ENCODE measurements around the gene EHMT1.

Gene EHMT1

DNA sequence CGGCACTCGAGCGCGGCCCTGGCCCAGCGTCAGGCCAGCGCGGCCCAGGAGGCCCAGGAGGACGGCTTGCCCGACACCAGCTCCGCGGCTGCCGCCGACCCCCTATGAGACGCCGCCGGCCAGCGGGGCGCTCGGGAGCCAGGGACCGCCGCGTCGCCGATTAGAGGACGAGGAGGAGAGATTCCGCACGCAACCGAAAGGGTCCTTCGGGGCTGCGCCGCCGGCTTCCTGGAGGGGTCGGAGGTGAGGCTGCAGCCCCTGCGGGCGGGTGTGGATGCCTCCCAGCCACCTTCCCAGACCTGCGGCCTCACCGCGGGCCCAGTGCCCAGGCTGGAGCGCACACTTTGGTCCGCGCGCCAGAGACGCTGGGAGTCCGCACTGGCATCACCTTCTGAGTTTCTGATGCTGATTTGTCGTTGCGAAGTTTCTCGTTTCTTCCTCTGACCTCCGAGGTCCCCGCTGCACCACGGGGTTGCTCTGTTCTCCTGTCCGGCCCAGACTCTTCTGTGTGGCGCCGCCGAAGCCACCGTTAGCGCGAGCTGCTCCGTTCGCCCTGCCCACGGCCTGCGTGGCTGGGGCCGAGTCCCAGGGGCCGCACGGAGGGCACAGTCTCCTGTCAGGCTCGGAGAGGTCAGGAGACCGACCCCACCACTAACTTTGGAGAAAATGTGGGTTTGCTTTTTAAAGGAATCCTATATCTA is 216.2 kb downstream of the EHMT1 start:
- TF ChIP-seq FOXP2 (optimal IDR thresholded peaks at IDR 0.05; ENCODE audit: control extremely low read depth, extremely low read length, insufficient read depth) = no peak
- no peak for TF ChIP-seq EZH2 (IDR thresholded peaks at IDR 0.05)
- DNase-seq (ENCODE audit: low read depth, low spot score) = no peak
- Histone ChIP-seq H3K27ac (no peak overlapping the region), H3K36me3 (ENCODE audit: insufficient read depth, low read length) (peaks cover 4% of the 10 kb centered on the region; the same call in 1 of the 2 replicates), H3K9me3 (ENCODE audit: low read depth, low read length) (no peaks in the 10 kb centered on the region), H3K4me3 (no peak overlapping the region), H3K9ac (ENCODE audit: insufficient read length) (no peak overlapping the region)

DNA sequence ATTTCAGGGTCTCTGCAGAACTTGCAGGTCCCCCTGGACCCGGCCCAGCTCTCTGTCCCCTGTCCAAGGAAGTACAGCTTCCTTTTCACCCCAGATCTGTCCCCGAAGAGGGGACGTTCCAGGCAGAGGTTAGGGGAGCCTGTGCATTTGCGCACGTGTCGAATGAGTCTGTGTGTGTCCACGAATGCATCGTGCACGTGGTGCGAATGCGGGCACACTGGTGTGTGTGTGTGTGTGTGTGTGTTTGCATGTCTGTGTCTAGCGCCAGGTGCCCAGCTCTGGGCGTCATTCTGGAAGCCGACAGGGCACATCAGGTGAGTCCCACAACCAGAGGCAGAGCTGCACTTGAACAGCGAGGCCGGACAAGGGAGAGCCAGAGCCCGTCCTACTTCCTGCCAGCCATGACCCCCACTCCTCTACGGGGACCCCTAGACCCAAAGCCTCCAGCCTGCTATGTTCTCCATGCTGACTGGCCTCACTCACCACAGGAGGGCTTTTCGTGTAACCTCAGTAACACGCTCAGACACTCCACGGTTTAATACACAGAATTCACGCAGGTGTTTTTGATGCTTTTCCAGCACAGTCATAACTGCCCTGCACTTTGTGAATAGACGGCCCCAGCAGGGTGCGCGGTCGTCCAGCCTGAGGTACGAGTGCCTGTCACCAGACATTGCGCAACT is 217.5 kb downstream of the EHMT1 start:
- Histone ChIP-seq H3K9me3 (ENCODE audit: low read depth, low read length) (no peaks in the 10 kb centered on the region), H3K9ac (ENCODE audit: insufficient read length) (no peak overlapping the region), H3K27ac (no peak overlapping the region), H3K4me3 (no peak overlapping the region), H3K36me3 (ENCODE audit: insufficient read depth, low read length) (peaks cover 4% of the 10 kb centered on the region; the same call in 1 of the 2 replicates)
- DNase-seq (ENCODE audit: low read depth, low spot score) = no peak
- TF ChIP-seq FOXP2 (optimal IDR thresholded peaks at IDR 0.05; ENCODE audit: control extremely low read depth, extremely low read length, insufficient read depth) (no peak), POLR2AphosphoS5 (IDR thresholded peaks at IDR 0.05; ENCODE audit: borderline replicate concordance, low read depth, low read length) (no peak), EZH2 (IDR thresholded peaks at IDR 0.05) (no peak)

DNA sequence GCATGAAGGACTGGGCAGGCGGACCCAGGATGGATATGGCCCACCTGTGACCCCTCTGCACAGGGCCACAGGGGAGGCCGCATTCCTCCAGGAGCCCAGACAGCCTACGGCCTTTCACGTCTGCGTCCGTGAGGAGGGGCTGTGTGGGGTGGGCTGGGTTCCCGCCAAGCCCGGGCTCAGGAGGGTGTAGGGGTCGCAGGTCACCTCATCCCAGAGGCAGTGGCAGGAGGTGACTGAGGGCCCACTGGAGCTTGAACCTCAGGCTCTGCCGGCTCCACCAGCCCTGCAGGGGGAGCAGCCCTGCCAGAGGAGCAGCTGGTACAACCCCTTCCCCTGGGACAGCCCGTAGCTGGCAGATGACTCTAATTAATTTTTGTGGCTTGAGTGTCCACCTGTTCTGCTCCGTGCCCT is 218.0 kb downstream of the EHMT1 start:
- peaks cover 4% of the 10 kb centered on the region; the same call in 1 of the 2 replicates for H3K36me3 ChIP-seq (ENCODE audit: insufficient read depth, low read length)
- H3K9me3 ChIP-seq (ENCODE audit: low read depth, low read length) = no peaks in the 10 kb centered on the region
- TF ChIP-seq FOXP2 (optimal IDR thresholded peaks at IDR 0.05; ENCODE audit: control extremely low read depth, extremely low read length, insufficient read depth) (no peak), EZH2 (IDR thresholded peaks at IDR 0.05) (no peak), POLR2AphosphoS5 (IDR thresholded peaks at IDR 0.05; ENCODE audit: borderline replicate concordance, low read depth, low read length) (no peak)
- DNase-seq (ENCODE audit: low read depth, low spot score) = no peak
- H3K9ac ChIP-seq (ENCODE audit: insufficient read length) = no peak overlapping the region
- no peak overlapping the region for H3K4me3 ChIP-seq
- no peak overlapping the region for H3K27ac ChIP-seq

DNA sequence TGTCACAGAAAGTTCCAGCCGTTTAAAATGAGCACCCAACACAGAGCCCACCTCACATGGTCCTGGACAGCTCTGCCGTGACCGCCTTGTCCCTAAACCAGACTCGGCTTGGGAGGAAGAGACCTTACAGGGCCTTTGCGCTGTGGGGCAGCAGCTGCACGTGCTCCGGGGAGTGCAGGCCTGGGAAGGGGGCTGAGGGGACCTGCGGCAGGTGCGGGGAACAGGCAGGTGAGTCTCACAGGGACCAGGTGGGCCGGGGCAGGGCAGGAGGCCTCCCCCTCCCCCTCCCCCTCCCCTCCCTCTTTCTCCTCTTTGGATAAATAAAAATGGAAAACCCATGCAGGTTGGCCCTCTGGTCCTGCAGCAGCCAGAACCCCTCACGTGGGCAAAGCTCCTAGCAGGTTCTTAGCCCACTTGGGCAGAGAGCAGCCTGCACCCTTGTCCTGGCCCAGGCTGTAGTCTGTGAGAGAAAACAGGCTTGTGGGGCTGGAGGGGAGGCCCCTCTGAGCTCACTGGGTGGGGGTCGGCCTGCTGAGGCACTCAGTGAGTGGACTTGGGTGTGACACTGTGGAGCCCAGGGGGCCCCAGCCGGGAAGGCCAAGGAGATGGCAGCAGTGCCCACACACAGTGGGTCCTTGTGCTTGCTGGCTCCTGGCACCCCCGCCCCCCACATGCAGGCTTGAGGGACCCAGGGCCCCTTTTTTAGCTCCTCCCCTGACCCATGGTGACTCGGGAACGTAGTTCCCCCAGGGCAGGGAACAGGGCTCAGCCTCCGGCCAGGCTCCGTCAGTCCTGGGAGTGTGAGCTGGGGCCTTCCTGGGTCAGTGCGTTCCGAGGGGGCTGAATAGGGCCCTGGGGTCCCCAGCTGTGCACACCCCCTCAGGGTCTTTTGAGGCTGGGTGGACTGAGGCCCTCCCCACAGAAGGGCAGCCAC is 218.8 kb downstream of the EHMT1 start:
- H3K4me3 ChIP-seq = no peak overlapping the region
- H3K36me3 ChIP-seq (ENCODE audit: insufficient read depth, low read length) = peaks cover 4% of the 10 kb centered on the region; the same call in 1 of the 2 replicates
- no peaks in the 10 kb centered on the region for H3K9me3 ChIP-seq (ENCODE audit: low read depth, low read length)
- H3K9ac ChIP-seq (ENCODE audit: insufficient read length) = no peak overlapping the region
- no peak overlapping the region for H3K27ac ChIP-seq
- no peak for DNase-seq (ENCODE audit: low read depth, low spot score)
- no peak for TF ChIP-seq EZH2 (IDR thresholded peaks at IDR 0.05)
- TF ChIP-seq POLR2AphosphoS5 (IDR thresholded peaks at IDR 0.05; ENCODE audit: borderline replicate concordance, low read depth, low read length) = no peak
- TF ChIP-seq FOXP2 (optimal IDR thresholded peaks at IDR 0.05; ENCODE audit: control extremely low read depth, extremely low read length, insufficient read depth) = no peak

DNA sequence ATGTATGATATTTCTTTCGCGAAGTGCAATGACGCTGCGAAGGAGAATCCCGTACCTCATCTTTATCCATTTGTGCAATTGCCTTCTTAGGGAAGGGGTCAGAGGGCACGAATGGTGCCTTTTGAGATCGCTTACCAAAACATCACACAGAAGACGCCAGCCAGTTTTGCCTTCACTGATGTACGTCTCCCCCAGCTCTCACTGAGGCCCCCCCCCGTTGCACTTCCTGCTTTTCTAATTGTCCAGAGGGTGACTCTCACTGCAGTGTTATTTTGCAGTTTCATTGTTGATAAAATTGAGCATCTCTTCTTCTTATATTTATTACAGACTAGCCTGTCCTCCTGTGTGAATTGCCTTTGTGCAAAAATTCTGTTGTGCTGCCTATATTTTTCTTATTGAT is 219.8 kb downstream of the EHMT1 start:
- H3K36me3 ChIP-seq (ENCODE audit: insufficient read depth, low read length) = peaks cover 3% of the 10 kb centered on the region; the same call in 1 of the 2 replicates
- H3K9me3 ChIP-seq (ENCODE audit: low read depth, low read length) = no peaks in the 10 kb centered on the region
- no peak for TF ChIP-seq EZH2 (IDR thresholded peaks at IDR 0.05)
- TF ChIP-seq POLR2AphosphoS5 (IDR thresholded peaks at IDR 0.05; ENCODE audit: borderline replicate concordance, low read depth, low read length) = no peak
- no peak for TF ChIP-seq FOXP2 (optimal IDR thresholded peaks at IDR 0.05; ENCODE audit: control extremely low read depth, extremely low read length, insufficient read depth)
- H3K27ac ChIP-seq = no peak overlapping the region
- no peak overlapping the region for H3K4me3 ChIP-seq
- H3K9ac ChIP-seq (ENCODE audit: insufficient read length) = no peak overlapping the region
- DNase-seq (ENCODE audit: low read depth, low spot score) = no peak

DNA sequence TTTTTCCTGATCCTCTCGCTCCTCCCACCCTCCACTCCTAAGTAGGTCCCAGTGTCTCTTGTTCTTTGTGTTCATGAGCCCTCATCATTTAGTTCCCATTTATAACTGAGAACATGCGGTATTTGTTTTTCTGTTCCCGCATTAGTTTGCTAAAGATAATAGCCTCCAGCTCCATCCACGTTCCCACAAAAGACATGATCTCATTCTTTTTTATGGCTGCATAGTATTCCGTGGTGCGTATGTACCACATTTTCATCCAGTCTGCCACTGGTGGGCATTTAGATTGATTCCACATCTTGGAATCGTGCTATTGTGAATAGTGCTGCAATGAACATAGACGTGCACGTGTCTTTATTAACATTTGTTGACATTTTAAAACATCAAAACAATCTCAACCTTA is 224.6 kb downstream of the EHMT1 start:
- Histone ChIP-seq H3K36me3 (ENCODE audit: insufficient read depth, low read length) (no peaks in the 10 kb centered on the region), H3K9ac (ENCODE audit: insufficient read length) (no peak overlapping the region), H3K27ac (no peak overlapping the region), H3K4me3 (no peak overlapping the region), H3K9me3 (ENCODE audit: low read depth, low read length) (no peaks in the 10 kb centered on the region)
- TF ChIP-seq FOXP2 (optimal IDR thresholded peaks at IDR 0.05; ENCODE audit: control extremely low read depth, extremely low read length, insufficient read depth) (no peak), EZH2 (IDR thresholded peaks at IDR 0.05) (no peak), POLR2AphosphoS5 (IDR thresholded peaks at IDR 0.05; ENCODE audit: borderline replicate concordance, low read depth, low read length) (no peak)
- no peak for DNase-seq (ENCODE audit: low read depth, low spot score)

DNA sequence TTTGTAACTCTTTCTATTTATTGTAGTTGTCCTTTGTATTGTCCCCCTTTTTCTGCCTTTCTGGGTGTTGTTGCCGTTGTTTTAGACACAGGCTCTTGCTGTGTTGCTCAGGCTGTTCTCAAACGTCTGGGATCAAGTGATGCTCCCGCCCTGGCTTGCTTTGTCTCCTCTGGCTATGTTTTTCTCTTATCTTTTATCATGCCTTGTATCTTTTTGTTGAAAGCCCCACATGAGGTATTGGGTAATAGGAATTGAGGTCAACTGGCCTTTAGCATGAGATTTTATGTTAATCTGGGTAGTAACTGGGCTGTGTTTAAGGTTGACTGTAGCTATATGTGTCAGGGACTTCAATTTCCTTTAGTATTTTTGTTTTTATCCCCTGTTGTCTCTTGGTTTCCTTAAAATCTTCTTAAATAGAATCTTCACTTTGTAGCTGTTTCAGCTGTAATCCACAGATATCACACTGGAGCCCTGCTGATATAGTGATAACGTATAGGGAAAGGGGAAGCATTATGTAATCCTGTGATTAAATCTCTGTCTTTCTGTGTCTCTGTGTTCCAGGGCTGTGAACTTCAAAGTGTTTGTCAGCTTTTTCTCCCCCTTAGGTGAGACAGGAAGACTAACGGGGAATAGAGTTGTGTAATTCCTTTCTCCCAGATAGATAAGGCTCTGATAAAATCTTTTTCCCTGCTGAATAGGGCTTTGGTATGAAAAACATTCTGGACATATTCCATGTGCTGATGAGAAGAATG is 232.9 kb downstream of the EHMT1 start:
- TF ChIP-seq EZH2 (IDR thresholded peaks at IDR 0.05) (no peak), FOXP2 (optimal IDR thresholded peaks at IDR 0.05; ENCODE audit: control extremely low read depth, extremely low read length, insufficient read depth) (no peak), POLR2AphosphoS5 (IDR thresholded peaks at IDR 0.05; ENCODE audit: borderline replicate concordance, low read depth, low read length) (no peak)
- Histone ChIP-seq H3K9ac (ENCODE audit: insufficient read length) (no peak overlapping the region), H3K36me3 (ENCODE audit: insufficient read depth, low read length) (no peaks in the 10 kb centered on the region), H3K4me3 (no peak overlapping the region), H3K9me3 (ENCODE audit: low read depth, low read length) (no peaks in the 10 kb centered on the region), H3K27ac (no peak overlapping the region)
- DNase-seq (ENCODE audit: low read depth, low spot score) = no peak
